Measurements from ENCODE around the gene STEAP1B.

STEAP1B gene

GRCh38 chr7:22427104-22427503 lies 72.9 kb downstream of the STEAP1B start:
- DNase-seq, result no peak

DNA sequence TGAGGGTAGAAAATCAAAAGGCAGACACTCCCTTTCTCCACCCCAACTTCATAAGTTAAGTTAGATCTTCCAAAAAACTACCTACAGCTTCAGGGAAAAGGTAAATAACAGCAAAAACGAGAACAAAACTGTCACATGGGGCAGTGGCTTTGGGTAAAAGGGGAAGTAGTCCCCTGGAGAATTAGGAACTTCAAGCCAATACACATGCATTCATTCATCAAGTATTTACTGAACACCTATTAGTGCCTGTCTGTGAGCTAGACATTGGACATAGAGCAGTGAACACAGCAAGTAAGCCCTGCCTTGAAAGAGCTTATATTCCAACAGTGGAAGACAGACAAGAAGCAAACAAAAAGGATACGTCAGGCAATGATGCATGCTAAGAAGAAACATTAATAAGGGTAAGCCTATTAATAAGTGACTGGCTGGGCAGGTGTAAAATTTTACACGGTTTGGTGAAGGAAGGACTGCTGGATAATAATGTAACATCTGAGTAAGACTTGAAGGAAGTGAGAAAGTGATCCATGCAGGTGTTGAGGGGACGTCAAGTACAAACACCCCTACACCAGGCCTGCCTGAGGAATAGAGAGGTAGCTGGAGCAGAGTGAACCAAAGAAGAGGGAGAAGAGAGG lies 73.4 kb downstream of the STEAP1B start:
- DNase-seq, result no peak

- no peak for DNase-seq
Observed at GRCh38 chr7:22425361-22425760, 74.6 kb downstream of the STEAP1B start.

GRCh38 chr7:22422831-22423615 lies 77.0 kb downstream of the STEAP1B start:
- no peak for DNase-seq

DNA sequence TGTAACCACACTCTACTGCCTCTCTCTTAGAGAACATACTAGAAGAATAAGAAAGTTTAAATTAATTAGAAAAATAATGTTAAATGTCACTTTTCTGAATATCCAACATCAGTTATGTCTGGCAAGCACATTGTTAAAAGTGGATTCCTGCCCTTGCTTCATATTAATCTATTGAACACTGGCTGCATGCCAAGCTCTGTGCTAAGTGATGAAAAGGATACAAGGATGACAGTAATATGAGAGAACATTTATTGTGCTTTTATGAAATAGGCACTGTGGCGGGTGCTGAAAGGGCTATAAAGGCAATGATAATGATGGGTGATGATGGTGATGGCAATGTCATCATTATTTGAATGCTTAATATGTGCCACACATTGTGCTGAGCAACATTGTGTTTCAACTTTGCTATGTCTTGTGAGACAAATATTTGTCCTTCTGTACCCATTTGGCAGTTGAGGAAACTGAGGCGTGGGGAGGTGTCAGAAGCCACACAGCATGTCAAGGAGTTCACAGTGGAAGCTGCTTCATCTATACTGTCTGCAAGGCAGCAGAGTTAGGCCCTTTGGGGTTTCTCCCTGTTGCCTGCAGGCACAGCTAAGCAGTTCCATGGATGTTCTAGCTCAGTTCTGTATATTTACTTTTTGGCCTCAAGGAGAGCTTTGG lies 78.9 kb downstream of the STEAP1B start:
- no peak for DNase-seq

GRCh38 chr7:22420008-22420407 lies 80.0 kb downstream of the STEAP1B start:
- DNase-seq, result no peak

DNA sequence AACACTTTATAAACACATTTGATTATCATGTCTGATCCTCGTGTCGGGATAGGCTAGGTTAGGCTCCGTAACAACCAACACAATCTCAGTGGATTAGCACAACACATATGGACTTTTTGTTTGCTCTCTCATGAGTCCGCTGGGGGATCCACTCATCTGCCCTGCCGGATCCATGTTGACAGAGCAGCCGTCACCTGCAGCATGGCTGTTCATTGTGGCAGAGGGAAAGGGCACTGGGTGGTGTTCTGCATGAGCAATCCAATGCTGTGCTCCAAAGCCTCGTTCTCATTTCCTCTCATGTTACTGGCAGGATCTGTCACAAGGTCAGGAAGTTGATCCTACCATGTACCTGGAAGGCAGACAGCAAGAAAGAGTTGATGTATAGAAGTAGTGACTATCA lies 80.5 kb downstream of the STEAP1B start:
- DNase-seq, result no peak

- DNase-seq, result no peak
Observed at GRCh38 chr7:22418251-22419046, 81.5 kb downstream of the STEAP1B start.

DNA sequence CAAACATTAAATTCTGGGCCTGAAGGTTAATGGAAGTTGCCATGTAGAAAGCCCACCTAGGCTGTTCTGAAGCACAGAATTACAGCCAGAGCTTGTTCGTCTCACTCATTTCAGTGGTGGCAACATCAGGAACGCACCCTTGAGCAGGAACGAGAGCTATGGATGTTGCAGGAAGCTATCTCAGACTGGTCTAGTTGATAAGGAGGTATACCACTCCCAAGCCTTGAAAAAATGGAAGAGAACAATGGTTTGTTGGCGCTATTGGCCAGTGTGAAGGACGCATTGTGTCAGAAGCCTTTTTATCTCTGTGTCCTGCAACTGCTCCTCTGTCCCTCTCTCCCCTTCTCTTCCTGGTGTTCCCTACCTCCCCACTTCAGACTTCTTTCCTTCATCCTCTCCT lies 82.1 kb downstream of the STEAP1B start:
- DNase-seq, result no peak

DNA sequence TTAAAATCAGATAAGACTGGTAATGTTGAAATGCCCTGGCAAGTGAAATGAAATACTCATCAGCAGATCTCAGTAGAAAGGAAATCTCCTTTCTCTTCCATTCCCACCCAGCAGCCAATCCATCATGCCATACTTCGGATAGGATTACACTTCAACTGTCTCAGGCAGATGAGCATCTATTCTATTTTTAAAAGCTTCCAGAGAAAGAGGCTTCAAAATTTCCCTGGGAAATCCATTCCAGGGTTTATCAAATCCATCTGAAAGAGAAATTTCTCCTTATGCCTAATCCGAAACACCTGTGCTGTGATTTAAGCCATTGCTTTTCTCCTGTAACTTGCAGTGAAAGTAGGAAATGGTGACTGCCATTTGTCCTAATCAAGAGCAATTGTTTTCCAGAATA lies 82.6 kb downstream of the STEAP1B start:
- DNase-seq, result no peak

DNA sequence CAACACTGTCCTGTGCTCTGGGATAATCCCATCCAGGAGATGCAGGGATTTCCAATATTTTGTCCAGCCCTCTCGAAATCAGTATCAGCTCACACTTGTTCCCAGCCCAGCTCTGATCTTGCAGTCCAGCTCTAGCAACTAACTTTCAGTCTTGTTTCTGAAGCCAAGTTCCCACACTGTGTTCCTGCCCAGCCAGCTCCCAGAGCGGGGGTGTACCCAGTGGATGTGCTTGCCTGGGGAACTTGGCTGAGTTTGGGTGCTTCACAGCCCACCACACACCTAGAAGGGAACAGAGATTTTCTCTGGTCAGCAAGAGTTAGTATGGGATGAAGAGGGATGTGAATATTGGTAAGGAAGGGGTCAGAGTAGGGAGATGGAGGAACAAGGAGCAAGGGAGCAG lies 85.6 kb downstream of the STEAP1B start:
- DNase-seq, result no peak

- no peak for DNase-seq
Observed at GRCh38 chr7:22413211-22413610, 86.8 kb downstream of the STEAP1B start.

GRCh38 chr7:22411977-22412693 lies 87.9 kb downstream of the STEAP1B start:
- no peak for DNase-seq

GRCh38 chr7:22406715-22407114 lies 93.3 kb downstream of the STEAP1B start:
- no peak for DNase-seq

GRCh38 chr7:22404421-22405023 lies 95.5 kb downstream of the STEAP1B start:
- no peak for DNase-seq

DNA sequence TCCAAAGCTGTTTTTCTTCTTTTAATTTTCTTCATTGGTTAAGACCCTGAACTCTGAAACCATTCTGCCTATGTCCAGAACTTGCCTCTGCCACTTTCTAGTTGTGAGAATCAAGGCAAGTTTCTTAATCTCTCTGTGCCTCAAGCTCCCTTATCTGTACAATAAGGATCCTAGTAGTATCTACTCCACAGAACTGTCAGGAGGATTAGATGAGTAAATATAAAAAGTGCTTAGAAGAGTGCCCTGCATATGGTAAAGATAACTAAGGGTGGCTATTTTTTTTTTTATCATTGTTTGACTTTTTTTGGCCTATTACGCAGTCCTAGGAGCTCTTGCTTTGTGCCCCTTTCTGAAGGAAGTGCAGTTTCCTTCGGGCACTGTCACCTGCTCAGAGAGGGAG lies 96.6 kb downstream of the STEAP1B start:
- DNase-seq, result no peak

DNA sequence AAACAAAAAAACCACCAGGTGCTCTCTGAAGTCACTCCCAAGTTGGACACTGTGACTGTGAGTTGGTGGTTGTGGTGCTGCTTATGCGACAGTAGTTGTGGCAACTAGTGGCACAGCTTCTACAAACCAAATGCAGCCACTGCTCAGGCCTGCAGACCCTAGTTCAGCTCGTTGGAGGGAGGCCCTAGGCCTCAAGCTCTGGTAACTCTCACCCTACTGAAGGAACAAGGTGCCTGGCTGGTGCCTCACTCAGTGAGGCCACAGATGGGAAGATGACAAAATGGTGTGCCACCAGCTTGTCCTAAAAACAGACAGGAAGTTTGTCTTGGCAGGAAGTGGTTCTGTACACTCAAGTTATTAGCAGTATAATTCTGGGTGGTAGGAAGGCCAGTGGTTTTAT lies 97.7 kb downstream of the STEAP1B start:
- no peak for DNase-seq

DNA sequence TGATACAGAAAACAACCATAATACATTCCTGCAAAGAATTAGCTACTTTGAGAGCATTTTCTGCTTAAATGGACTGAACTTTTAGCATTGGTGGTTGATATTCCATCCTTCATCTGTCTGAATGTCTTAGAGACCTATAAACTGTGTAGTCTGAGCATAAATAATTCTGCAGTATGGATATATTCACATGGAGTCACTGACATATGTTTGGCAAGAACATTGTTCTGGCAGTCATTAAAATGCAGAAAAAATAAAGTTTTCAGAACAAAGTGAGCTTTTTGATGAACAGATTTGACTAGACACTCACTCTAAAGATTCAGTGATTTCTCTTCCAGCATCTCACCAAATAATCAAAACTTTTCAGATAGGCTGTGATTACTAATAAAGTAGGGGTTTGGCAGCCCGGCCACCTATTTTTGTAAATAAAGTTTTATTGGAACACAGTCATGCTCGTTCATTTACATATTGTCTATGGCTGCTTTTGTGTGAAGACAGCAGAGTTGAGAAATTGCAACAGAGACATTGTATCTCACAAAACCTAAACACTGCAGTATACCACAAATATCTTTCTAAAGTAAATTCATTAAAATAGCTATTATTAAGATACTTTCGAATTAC lies 98.9 kb downstream of the STEAP1B start:
- no peak for DNase-seq

DNA sequence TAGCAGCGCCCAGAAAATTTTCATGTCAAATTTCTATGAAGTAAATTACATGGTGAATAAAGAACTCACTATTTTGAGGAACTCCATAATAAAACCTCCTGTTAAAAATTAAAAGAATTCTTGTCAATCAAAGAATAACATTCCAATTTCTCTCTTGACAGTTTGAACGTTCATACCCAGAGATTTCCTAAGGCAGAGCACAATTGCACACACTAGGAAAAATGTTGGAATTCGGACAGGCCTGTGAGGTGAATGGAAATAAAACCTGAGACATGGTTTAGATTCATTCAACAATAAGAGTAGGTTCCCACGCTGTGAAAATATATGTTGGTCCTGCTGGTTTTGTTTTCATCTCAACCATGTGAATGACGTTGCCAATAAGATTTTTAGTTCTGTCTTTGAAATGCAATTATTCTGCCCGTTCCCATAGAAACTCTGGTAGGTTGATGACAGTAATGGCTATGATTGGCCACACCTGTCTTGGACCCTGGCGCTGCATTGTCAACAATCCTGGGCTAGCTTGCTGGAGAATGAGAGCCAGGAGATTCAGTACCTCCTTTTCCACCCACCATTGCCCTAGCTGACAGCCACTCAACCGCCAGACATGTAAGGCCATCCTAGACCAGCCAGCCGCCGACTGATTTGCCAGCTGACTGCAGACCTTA lies 99.7 kb downstream of the STEAP1B start:
- no peak for DNase-seq

GRCh38 chr7:22399546-22399945 lies 100.4 kb downstream of the STEAP1B start:
- no peak for DNase-seq

- no peak for DNase-seq
Observed at GRCh38 chr7:22399091-22399490, 100.9 kb downstream of the STEAP1B start.

Measured in CD4-positive, alpha-beta T cell treated with Interleukin-6 for 4 hours (primary cell).